ENCODE data around the gene TPM1. TPM values are rescaled to one million over a fixed set of nuclear protein-coding genes. Genes with fewer than 3 reads are reported as not detected.
"Not testable (repeated sequence)": the region's sequence is repeated elsewhere in the genome, so short reads cannot be mapped to it uniquely, and the experiment has no call there.

TPM1 gene
- total RNA-seq, 1 donor: 35.5 TPM

GRCh38 chr15:63090887-63091286, 48.3 kb downstream of the TPM1 start:
- no peak for DNase-seq (ENCODE audit: low read depth in 2 of 3, low spot score in 2 of 3)

- DNase-seq (ENCODE audit: low read depth in 2 of 3, low spot score in 2 of 3): no peak
These were observed 49.3 kb downstream of the TPM1 start for GRCh38 chr15:63091679-63092446.

- peak; percentile 36 to 80 (median 62) for DNase-seq (ENCODE audit: low read depth in 2 of 3, low spot score in 2 of 3)
These were observed 51.1 kb downstream of the TPM1 start for GRCh38 chr15:63093486-63094205.

GRCh38 chr15:63094495-63094931, 52.0 kb downstream of the TPM1 start:
- no peak for DNase-seq (ENCODE audit: low read depth in 2 of 3, low spot score in 2 of 3)

- DNase-seq (ENCODE audit: low read depth in 2 of 3, low spot score in 2 of 3): no peak
These were observed 53.6 kb downstream of the TPM1 start for GRCh38 chr15:63096178-63096577.

- DNase-seq (ENCODE audit: low read depth in 2 of 3, low spot score in 2 of 3): not testable (repeated sequence)
These were observed 56.4 kb downstream of the TPM1 start for GRCh38 chr15:63098901-63099300.

GRCh38 chr15:63099581-63099980, 57.0 kb downstream of the TPM1 start:
- not testable (repeated sequence) for DNase-seq (ENCODE audit: low read depth in 2 of 3, low spot score in 2 of 3)

GRCh38 chr15:63103416-63103815, 60.9 kb downstream of the TPM1 start:
- DNase-seq (ENCODE audit: low read depth in 2 of 3, low spot score in 2 of 3): peak in 2 of 3 donors; percentile 18 to 70

- DNase-seq (ENCODE audit: low read depth in 2 of 3, low spot score in 2 of 3): no peak
These were observed 62.2 kb downstream of the TPM1 start for GRCh38 chr15:63104727-63105126.

GRCh38 chr15:63105354-63105753, 62.8 kb downstream of the TPM1 start:
- DNase-seq (ENCODE audit: low read depth in 2 of 3, low spot score in 2 of 3): not testable (repeated sequence)

GRCh38 chr15:63107895-63108546, 65.5 kb downstream of the TPM1 start:
- no peak for DNase-seq (ENCODE audit: low read depth in 2 of 3, low spot score in 2 of 3)

GRCh38 chr15:63109498-63109897, 67.0 kb downstream of the TPM1 start:
- no peak for DNase-seq (ENCODE audit: low read depth in 2 of 3, low spot score in 2 of 3)

- DNase-seq (ENCODE audit: low read depth in 2 of 3, low spot score in 2 of 3): no peak
These were observed 67.4 kb downstream of the TPM1 start for GRCh38 chr15:63109920-63110319.

- no peak for DNase-seq (ENCODE audit: low read depth in 2 of 3, low spot score in 2 of 3)
These were observed 68.0 kb downstream of the TPM1 start for GRCh38 chr15:63110428-63111026.

GRCh38 chr15:63111481-63111880, 68.9 kb downstream of the TPM1 start:
- DNase-seq (ENCODE audit: low read depth in 2 of 3, low spot score in 2 of 3): no peak

- DNase-seq (ENCODE audit: low read depth in 2 of 3, low spot score in 2 of 3): no peak
These were observed 70.3 kb downstream of the TPM1 start for GRCh38 chr15:63112871-63113270.

GRCh38 chr15:63114465-63114864, 71.9 kb downstream of the TPM1 start:
- DNase-seq (ENCODE audit: low read depth in 2 of 3, low spot score in 2 of 3): no peak
